Uterus (tissue), 2 donors: ENCODE data around the gene C10orf71.

Experiments
- CTCF ChIP-seq, 4 experiments: fragments of 200-600 bp in 2 of 4; fragments of 450-650 bp in 2 of 4; sonication (generic) in 2 of 4; IDR thresholded peaks; one replicate each; pipeline ENCODE4 v1.5.1; 2016 to 2019; ENCODE audit warnings: antibody characterized with exemption in 4 of 4, mild to moderate bottlenecking in 2 of 4, moderate library complexity in 1 of 4
- POLR2A ChIP-seq, 2 donors: fragments of 450-650 bp; IDR thresholded peaks; one replicate each; pipeline ENCODE4 v1.6.1; 2016; ENCODE audit warnings: antibody characterized with exemption in 2 of 2, mild to moderate bottlenecking in 1 of 2, moderate library complexity in 1 of 2

- TF ChIP-seq POLR2A (IDR thresholded peaks at IDR 0.05) (no peak), CTCF (IDR thresholded peaks at IDR 0.05) (no peak)
These were observed 8.4 kb upstream of the C10orf71 start for GRCh38 chr10:49290607-49291006.
